ENCODE measurements around the gene TPD52L1.

DNA sequence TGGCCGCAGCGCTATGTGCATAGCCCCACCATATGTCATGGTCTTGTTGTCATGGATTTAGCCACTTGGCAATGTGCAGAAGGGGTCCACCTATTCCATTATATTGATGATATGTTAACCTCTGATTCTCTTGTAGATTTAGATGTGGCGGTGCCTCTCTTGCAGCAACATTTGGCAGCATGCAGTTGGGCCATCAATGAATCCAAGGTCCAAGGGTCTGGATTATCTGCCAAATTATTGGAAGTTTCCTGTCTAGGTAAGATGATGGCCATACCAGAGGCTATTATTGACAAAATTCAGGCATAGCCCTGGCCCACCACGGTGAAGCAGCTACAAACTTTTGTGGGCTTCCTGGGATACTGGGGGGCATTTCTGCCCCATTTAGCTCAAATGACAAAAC lies 116.8 kb downstream of the TPD52L1 start:
- TF ChIP-seq POLR2A (IDR thresholded peaks at IDR 0.05) (no peak), EP300 (IDR thresholded peaks at IDR 0.05) (no peak), POLR2AphosphoS5 (IDR thresholded peaks at IDR 0.05) (no peak)
- TF ChIP-seq, protein P1, sequence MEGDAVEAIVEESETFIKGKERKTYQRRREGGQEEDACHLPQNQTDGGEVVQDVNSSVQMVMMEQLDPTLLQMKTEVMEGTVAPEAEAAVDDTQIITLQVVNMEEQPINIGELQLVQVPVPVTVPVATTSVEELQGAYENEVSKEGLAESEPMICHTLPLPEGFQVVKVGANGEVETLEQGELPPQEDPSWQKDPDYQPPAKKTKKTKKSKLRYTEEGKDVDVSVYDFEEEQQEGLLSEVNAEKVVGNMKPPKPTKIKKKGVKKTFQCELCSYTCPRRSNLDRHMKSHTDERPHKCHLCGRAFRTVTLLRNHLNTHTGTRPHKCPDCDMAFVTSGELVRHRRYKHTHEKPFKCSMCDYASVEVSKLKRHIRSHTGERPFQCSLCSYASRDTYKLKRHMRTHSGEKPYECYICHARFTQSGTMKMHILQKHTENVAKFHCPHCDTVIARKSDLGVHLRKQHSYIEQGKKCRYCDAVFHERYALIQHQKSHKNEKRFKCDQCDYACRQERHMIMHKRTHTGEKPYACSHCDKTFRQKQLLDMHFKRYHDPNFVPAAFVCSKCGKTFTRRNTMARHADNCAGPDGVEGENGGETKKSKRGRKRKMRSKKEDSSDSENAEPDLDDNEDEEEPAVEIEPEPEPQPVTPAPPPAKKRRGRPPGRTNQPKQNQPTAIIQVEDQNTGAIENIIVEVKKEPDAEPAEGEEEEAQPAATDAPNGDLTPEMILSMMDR (IDR thresholded peaks at IDR 0.05) = no peak
